HepG2 (cell line): ENCODE measurements around the gene PLLP. TPM values are rescaled to one million over a fixed set of nuclear protein-coding genes. Genes with fewer than 3 reads are reported as not detected.

Experiments
- ARID5B ChIP-seq: IDR thresholded peaks from 2 replicates; pipeline ENCODE4 v1.4.0; 2020; ENCODE audit warnings: mild to moderate bottlenecking, missing genetic modification reagents
- GATAD1 ChIP-seq: IDR thresholded peaks from 2 replicates; pipeline ENCODE4 v1.6.1; 2016; ENCODE audit warnings: missing genetic modification reagents, missing compliant biosample characterization
- GFI1 ChIP-seq: sonication (generic); formaldehyde crosslinking; IDR thresholded peaks from 2 replicates; pipeline ENCODE4 v1.5.0; 2020; ENCODE audit warnings: missing genetic modification reagents, mild to moderate bottlenecking, borderline replicate concordance
- GZF1 ChIP-seq: sonication (generic); formaldehyde crosslinking; IDR thresholded peaks from 2 replicates; pipeline ENCODE4 v1.5.1; 2020; ENCODE audit warnings: mild to moderate bottlenecking, missing genetic modification reagents
- IKZF4 ChIP-seq: sonication (generic); formaldehyde crosslinking; IDR thresholded peaks from 2 replicates; pipeline ENCODE4 v1.5.1; 2020; ENCODE audit warnings: borderline replicate concordance, mild to moderate bottlenecking, low read depth, missing genetic modification reagents; ENCODE audit errors: not compliant biosample characterization
- JARID2 ChIP-seq: sonication (generic); formaldehyde crosslinking; IDR thresholded peaks from 2 replicates; pipeline ENCODE4 v1.8.1; 2023; ENCODE audit warnings: missing genetic modification reagents, inconsistent platforms; ENCODE audit not compliant: insufficient replicate concordance
- LBX2 ChIP-seq: sonication (generic); formaldehyde crosslinking; IDR thresholded peaks from 2 replicates; pipeline ENCODE4 v1.5.0; 2020; ENCODE audit warnings: missing genetic modification reagents, mild to moderate bottlenecking, borderline replicate concordance
- NCOA2 ChIP-seq: sonication (generic); formaldehyde crosslinking; IDR thresholded peaks from 2 replicates; pipeline ENCODE4 v1.8.0; 2022; ENCODE audit warnings: inconsistent platforms
- POGZ ChIP-seq: sonication (generic); formaldehyde crosslinking; IDR thresholded peaks from 2 replicates; pipeline ENCODE4 v1.4.0; 2020; ENCODE audit warnings: mild to moderate bottlenecking, missing genetic modification reagents
- YEATS2 ChIP-seq: sonication (generic); formaldehyde crosslinking; IDR thresholded peaks from 2 replicates; pipeline ENCODE4 v1.4.0; 2020; ENCODE audit warnings: missing genetic modification reagents, borderline replicate concordance
- ZFAT ChIP-seq: sonication (generic); formaldehyde crosslinking; conservative IDR thresholded peaks from 2 replicates; pipeline ENCODE4 v1.8.1; 2023; ENCODE audit warnings: missing genetic modification reagents, inconsistent platforms
- ZNF143 ChIP-seq: sonication (generic); formaldehyde crosslinking; IDR thresholded peaks from 2 replicates; pipeline ENCODE4 v1.4.0; 2020; ENCODE audit warnings: missing genetic modification reagents
- ZNF280D ChIP-seq: sonication (generic); formaldehyde crosslinking; IDR thresholded peaks from 2 replicates; pipeline ENCODE4 v1.5.1; 2020; ENCODE audit warnings: mild to moderate bottlenecking, missing genetic modification reagents
- ZNF337 ChIP-seq: sonication (generic); formaldehyde crosslinking; IDR thresholded peaks from 2 replicates; pipeline ENCODE4 v1.5.1; 2020; ENCODE audit warnings: missing genetic modification reagents, low read depth, mild to moderate bottlenecking, borderline replicate concordance
- ZNF343 ChIP-seq: sonication (generic); formaldehyde crosslinking; IDR thresholded peaks from 2 replicates; pipeline ENCODE4 v1.4.0; 2020; ENCODE audit warnings: mild to moderate bottlenecking, missing genetic modification reagents
- ZNF609 ChIP-seq: sonication (generic); formaldehyde crosslinking; IDR thresholded peaks from 2 replicates; pipeline ENCODE4 v1.4.0; 2020; ENCODE audit warnings: mild to moderate bottlenecking, missing genetic modification reagents, borderline replicate concordance
- polyA plus RNA-seq, 8 experiments: library from polyadenylated mRNA; depleted of rRNA in 3 of 8; stranded (reverse) in 7 of 8; unstranded in 1 of 8; fragments of >200 nt; fragmentation: Illumina TruSeq in 4 of 8; extraction: Trizol in 4 of 8; gene quantifications; 2 replicates each; pipeline versions ENCODE4 v1.2.1 to v1.2.3, GENCODE V29; 2011 to 2016; ENCODE audit warnings: low read depth in 4 of 8, missing spikeins in 1 of 8, mixed read lengths in 1 of 8; ENCODE audit not compliant: insufficient read depth in 1 of 8
- total RNA-seq, 5 experiments: library from RNA; depleted of rRNA; stranded (reverse); fragments of >200 nt; fragmentation: Illumina TruSeq; extraction: Trizol; gene quantifications; 2 replicates each; pipeline ENCODE4 v1.2.3, GENCODE V29; 2016; ENCODE audit warnings: low read depth in 1 of 5

PLLP gene
- total and polyA plus RNA-seq, 2 of the 13 experiments (the other 11 are each of a cell fraction or from before 2014, with no cell fraction given), result 60.6 to 127 TPM

GRCh38 chr16:57284209-57284951, at the start of gene PLLP (continued):
- TF ChIP-seq ZNF609 (CRISPR knock-in tag) (no peak; the same call in 1 of the 2 replicates), IKZF4 (CRISPR knock-in tag) (peak; percentile 96), NCOA2 (CRISPR knock-in tag) (no peak; the same call in 1 of the 2 replicates), YEATS2 (CRISPR knock-in tag) (no peak), ZNF343 (CRISPR knock-in tag) (peak; percentile 92; the same call in 1 of the 2 replicates), JARID2 (no peak), LBX2 (peak; percentile 95; the same call in 1 of the 2 replicates), ZNF337 (peak; percentile 98; the same call in 1 of the 2 replicates), GZF1 (peak; percentile 79), GFI1 (CRISPR knock-in tag) (peak; percentile 89), ZNF143 (CRISPR knock-in tag) (peak; percentile 50; the same call in 1 of the 2 replicates), ZNF280D (CRISPR knock-in tag) (no peak), GATAD1 (CRISPR knock-in tag) (no peak), POGZ (CRISPR knock-in tag) (no peak), ZFAT (CRISPR knock-in tag) (peak; percentile 95), ARID5B (CRISPR knock-in tag) (peak; percentile 27; the same call in 1 of the 2 replicates)
